Fibroblast of villous mesenchyme (primary cell): ENCODE data around the gene RCOR3. TPM values are rescaled to one million over a fixed set of nuclear protein-coding genes. Genes with fewer than 3 reads are reported as not detected.

ENCODE experiments used
- DNase-seq: peaks from one replicate; pipeline ENCODE4 v3.0.0-alpha.2; 2010; ENCODE audit warnings: low read depth
- H3K4me3 ChIP-seq: 2 replicates; pipeline ENCODE4 v1.5.1; 2011; ENCODE audit warnings: low read depth, mild to moderate bottlenecking, low read length
- CTCF ChIP-seq: IDR thresholded peaks from 2 replicates; pipeline ENCODE4 v1.5.1; 2012; ENCODE audit warnings: low read depth, mild to moderate bottlenecking, low read length; ENCODE audit not compliant: insufficient read depth
- total RNA-seq: library from RNA; depleted of rRNA; stranded (reverse); fragments of >200 nt; gene quantifications from 2 replicates; pipeline ENCODE4 v1.2.3, GENCODE V29; 2012

Gene RCOR3
- total RNA-seq, 1 donor = 32.0 TPM

GRCh38 chr1:211341999-211342398, 82.8 kb downstream of the RCOR3 start:
- no peak for DNase-seq
- no peak for TF ChIP-seq CTCF

GRCh38 chr1:211343607-211344006, 84.4 kb downstream of the RCOR3 start:
- no peak overlapping the region for H3K4me3 ChIP-seq
- no peak for DNase-seq
- no peak for TF ChIP-seq CTCF

More at GRCh38 chr1:211341999-211342398, 82.8 kb downstream of the RCOR3 start:
- no peak overlapping the region for H3K4me3 ChIP-seq

GRCh38 chr1:211344152-211344618, 85.0 kb downstream of the RCOR3 start:
- no peak for TF ChIP-seq CTCF
- no peak for DNase-seq
- no peak overlapping the region for H3K4me3 ChIP-seq

GRCh38 chr1:211345719-211346118, 86.6 kb downstream of the RCOR3 start:
- H3K4me3 ChIP-seq = no peak overlapping the region
- DNase-seq = no peak
- no peak for TF ChIP-seq CTCF

GRCh38 chr1:211347077-211347844, 88.1 kb downstream of the RCOR3 start:
- TF ChIP-seq CTCF = no peak
- no peak overlapping the region for H3K4me3 ChIP-seq
- DNase-seq = no peak

- no peak overlapping the region for H3K4me3 ChIP-seq
- TF ChIP-seq CTCF = no peak
- DNase-seq = no peak
Measured at GRCh38 chr1:211348547-211348946, 89.4 kb downstream of the RCOR3 start.
